Transverse colon (tissue), 4 donors: ENCODE results near the gene RAPGEF2. TPM values are rescaled to one million over a fixed set of nuclear protein-coding genes. Genes with fewer than 3 reads are reported as not detected.

ENCODE experiments used
- DNase-seq: peaks from one replicate; pipeline ENCODE4 v3.0.0-alpha.2; 2019
- H3K27ac ChIP-seq, 4 donors: fragments of 200-600 bp; sonication (generic); 2 replicates each; pipeline ENCODE4 v1.5.1; 2016 to 2018; ENCODE audit warnings: inconsistent platforms in 4 of 4
- H3K27me3 ChIP-seq: fragments of 200-600 bp; sonication (generic); 2 replicates; pipeline ENCODE4 v1.5.1; 2017; ENCODE audit warnings: inconsistent platforms
- H3K36me3 ChIP-seq, 4 donors: fragments of 200-600 bp; sonication (generic); 2 replicates each; pipeline ENCODE4 v1.5.1; 2017 to 2019; ENCODE audit warnings: inconsistent platforms in 4 of 4
- H3K4me1 ChIP-seq, 4 donors: fragments of 200-600 bp; sonication (generic); 2 replicates each; pipeline ENCODE4 v1.5.1; 2017 to 2020; ENCODE audit warnings: inconsistent platforms in 4 of 4
- H3K4me3 ChIP-seq, 4 donors: fragments of 200-600 bp; sonication (generic); 1 replicate in 1 of 4; 2 replicates in 3 of 4; pipeline versions ENCODE4 v1.5.1 to v1.6.1; 2017 to 2019; ENCODE audit warnings: inconsistent platforms in 4 of 4
- H3K9me3 ChIP-seq, 2 donors: fragments of 200-600 bp; sonication (generic); 2 replicates each; pipeline ENCODE4 v1.5.1; 2017 to 2019; ENCODE audit warnings: inconsistent platforms in 2 of 2
- EP300 ChIP-seq: sonication (generic); formaldehyde crosslinking; IDR thresholded peaks from one replicate; pipeline ENCODE4 v1.6.1; 2017; ENCODE audit warnings: antibody characterized with exemption, low read depth
- POLR2A ChIP-seq: fragments of 450-650 bp; IDR thresholded peaks from one replicate; pipeline ENCODE4 v1.6.1; 2016; ENCODE audit warnings: antibody characterized with exemption, mild to moderate bottlenecking, moderate library complexity
- POLR2AphosphoS5 ChIP-seq, 3 donors: sonication (generic); formaldehyde crosslinking; IDR thresholded peaks; one replicate each; pipeline ENCODE4 v1.6.1; 2016; ENCODE audit warnings: antibody characterized with exemption in 3 of 3
- WGBS, 2 donors: methylation state at CpG; one replicate each; pipeline ENCODE4 v1.1.5; 2018; ENCODE audit warnings: low coverage in 1 of 2; 5-methylcytosine and 5-hydroxymethylcytosine counted together
- in situ Hi-C, 4 donors: fragments of 200-750 bp; cut with MboI; loops; one replicate each; pipeline versions ENCODE4 v1.15.0 to v1.15.1; 2017; ENCODE audit warnings: low sequenced_read_pairs in 3 of 4, low pct_ligation_motif_present in 1 of 4, low pct_unique_long_range_greater_than_20kb in 1 of 4
- intact Hi-C: fragments of 100-400 bp; cut with DNase I; formaldehyde crosslinking; loops from one replicate; pipeline ENCODE4 v1.15.1; 2023; ENCODE audit warnings: low total_unique reads
- total RNA-seq, 4 donors: library from RNA; depleted of rRNA; stranded (reverse); fragments of >200 nt; gene quantifications; one replicate each; pipeline ENCODE4 v1.1.0, GENCODE V29; 2016
- TF ChIP-seq, protein P1 (sequence below), 5 experiments: fragments of 200-600 bp in 3 of 5; fragments of 450-650 bp in 2 of 5; sonication (generic) in 3 of 5; IDR thresholded peaks; 1 replicate in 2 of 5; 2 replicates in 3 of 5; pipeline ENCODE4 v1.5.1; 2016 to 2017; ENCODE audit warnings: antibody characterized with exemption in 5 of 5, inconsistent platforms in 3 of 5, mild to moderate bottlenecking in 2 of 5, moderate library complexity in 1 of 5

Gene RAPGEF2
- total RNA-seq, 4 donors from 2014 or later, result 23.3 to 64.8 (median 49.6) TPM

DNA sequence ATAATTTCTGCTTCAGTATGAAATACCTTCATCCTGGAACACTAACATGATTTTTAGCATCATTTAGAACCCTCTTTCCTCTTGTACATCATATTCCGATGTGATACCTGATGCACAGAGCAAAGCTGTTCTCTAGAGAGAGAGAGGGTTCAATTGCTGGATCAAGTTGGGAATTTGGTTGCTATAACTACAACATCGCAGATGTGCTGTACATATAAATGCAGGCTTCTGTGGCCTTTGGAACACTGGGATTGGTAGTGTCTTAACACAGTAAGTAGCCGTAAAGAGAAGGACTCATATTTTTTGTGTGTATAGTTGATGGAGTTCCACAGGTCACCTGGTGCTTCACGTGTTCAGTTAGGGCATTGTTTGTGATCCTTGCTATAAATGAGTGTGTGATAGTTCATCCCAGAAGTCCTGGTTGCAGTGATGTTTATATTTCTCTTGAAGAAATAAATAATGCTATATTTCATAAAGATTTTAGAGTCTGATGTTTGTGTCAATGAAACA is 119.2 kb downstream of the RAPGEF2 start:
- H3K36me3 ChIP-seq, result no peaks in the 10 kb centered on the region
- peaks cover 0 to 23% (median 7%) of the 10 kb centered on the region in 4 donors for H3K4me1 ChIP-seq
- 59 to 71% methylated on average over 3 to 4 of the region's 4 CpGs for WGBS, 2 donors
- no peak overlapping the region for H3K4me3 ChIP-seq
- in situ Hi-C loops, result no loop called here
- TF ChIP-seq POLR2AphosphoS5 (IDR thresholded peaks at IDR 0.05), result no peak
- H3K9me3 ChIP-seq, result no peaks in the 10 kb centered on the region
- H3K27me3 ChIP-seq, result no peaks in the 10 kb centered on the region
- intact Hi-C loops, result no loop called here
- H3K27ac ChIP-seq, result no peak overlapping the region
- no peak for DNase-seq

DNA sequence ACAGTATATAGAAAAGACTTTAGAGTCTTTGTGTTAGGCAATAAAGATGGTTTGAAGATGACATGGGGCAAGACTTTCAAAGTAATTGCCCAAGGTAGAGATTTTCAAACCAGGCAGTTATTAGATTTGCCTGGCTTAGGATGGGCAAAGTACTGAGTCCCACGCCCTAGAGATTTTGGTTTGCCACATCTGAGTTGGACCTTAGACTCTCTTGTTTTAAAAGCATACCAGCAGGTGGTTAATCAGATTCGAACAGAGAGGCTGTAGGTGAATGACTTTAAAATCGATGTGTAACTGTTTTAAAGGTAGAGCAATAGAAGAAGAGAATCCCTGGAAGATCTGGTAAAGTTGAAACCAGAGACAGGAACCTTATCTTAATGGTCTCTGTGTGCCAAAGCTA is 121.5 kb downstream of the RAPGEF2 start:
- Histone ChIP-seq H3K9me3 (no peaks in the 10 kb centered on the region), H3K4me3 (no peak overlapping the region), H3K36me3 (no peaks in the 10 kb centered on the region), H3K27ac (no peak overlapping the region), H3K4me1 (peaks cover 0 to 43% (median 17%) of the 10 kb centered on the region in 4 donors), H3K27me3 (no peaks in the 10 kb centered on the region)
- TF ChIP-seq POLR2A, result no peak
- TF ChIP-seq EP300, result no peak
- no peak for TF ChIP-seq POLR2AphosphoS5 (IDR thresholded peaks at IDR 0.05)
- TF ChIP-seq, protein P1, sequence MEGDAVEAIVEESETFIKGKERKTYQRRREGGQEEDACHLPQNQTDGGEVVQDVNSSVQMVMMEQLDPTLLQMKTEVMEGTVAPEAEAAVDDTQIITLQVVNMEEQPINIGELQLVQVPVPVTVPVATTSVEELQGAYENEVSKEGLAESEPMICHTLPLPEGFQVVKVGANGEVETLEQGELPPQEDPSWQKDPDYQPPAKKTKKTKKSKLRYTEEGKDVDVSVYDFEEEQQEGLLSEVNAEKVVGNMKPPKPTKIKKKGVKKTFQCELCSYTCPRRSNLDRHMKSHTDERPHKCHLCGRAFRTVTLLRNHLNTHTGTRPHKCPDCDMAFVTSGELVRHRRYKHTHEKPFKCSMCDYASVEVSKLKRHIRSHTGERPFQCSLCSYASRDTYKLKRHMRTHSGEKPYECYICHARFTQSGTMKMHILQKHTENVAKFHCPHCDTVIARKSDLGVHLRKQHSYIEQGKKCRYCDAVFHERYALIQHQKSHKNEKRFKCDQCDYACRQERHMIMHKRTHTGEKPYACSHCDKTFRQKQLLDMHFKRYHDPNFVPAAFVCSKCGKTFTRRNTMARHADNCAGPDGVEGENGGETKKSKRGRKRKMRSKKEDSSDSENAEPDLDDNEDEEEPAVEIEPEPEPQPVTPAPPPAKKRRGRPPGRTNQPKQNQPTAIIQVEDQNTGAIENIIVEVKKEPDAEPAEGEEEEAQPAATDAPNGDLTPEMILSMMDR (IDR thresholded peaks at IDR 0.05), result no peak
- intact Hi-C loops (no loop called here), in situ Hi-C loops (no loop called here)
- 63 to 72% methylated on average over 3 of the region's 3 CpGs for WGBS, 2 donors
- no peak for DNase-seq

DNA sequence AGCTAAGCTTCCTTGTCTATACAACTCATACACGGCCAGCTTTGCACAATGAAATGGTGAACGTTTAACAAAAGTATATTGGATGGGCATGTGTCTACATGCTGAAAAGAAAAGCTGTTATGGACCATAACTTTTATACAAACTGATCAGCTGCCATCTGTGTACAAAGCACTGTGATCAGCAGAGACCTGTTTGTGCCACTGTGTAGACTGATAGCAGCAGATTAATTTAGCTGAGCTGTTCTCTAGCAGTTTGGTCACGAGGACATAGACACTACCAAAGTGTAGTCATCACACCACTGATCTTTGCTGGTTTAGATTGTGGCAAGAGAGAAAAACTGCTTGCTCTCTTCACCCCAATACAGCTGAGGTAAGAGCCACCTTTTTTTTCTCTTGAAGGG is 124.5 kb downstream of the RAPGEF2 start:
- in situ Hi-C loops, result no loop called here
- no peak overlapping the region for H3K4me3 ChIP-seq
- WGBS, 2 donors, result 67 to 84% methylated on average over 2 to 3 of the region's 3 CpGs

DNA sequence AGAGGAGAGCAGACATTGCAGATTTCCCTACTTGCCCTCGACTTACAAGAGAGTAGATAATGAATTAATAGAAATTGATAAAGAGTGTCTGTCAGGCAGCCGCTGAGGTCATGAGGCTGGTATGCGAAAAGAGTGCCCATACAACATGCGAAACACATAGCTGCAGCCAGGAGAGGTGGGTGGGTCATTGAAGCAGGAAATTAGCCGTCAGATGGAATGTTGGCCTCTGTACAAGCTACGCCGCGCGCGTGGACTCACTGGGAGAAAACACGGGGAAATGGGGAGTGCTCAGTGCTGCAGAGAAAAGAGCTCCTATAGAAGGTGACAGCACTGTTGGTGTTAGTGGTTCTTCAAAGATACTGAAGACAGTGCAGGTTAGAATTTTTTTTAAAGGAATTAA is 125.1 kb downstream of the RAPGEF2 start:
- intact Hi-C loops (no loop called here), in situ Hi-C loops (no loop called here)
- H3K4me1 ChIP-seq, result peaks cover 0 to 29% (median 13%) of the 10 kb centered on the region in 4 donors
- peak overlapping the region; percentile 38 to 58 (median 39) for H3K27ac ChIP-seq
- no peaks in the 10 kb centered on the region for H3K9me3 ChIP-seq
- peak overlapping the region in 1 of 4 donors; percentile 16 for H3K4me3 ChIP-seq
- WGBS, 2 donors, result 32 to 50% methylated on average over 1 to 11 of the region's 11 CpGs
- H3K36me3 ChIP-seq, result no peaks in the 10 kb centered on the region
- peak; percentile 63 for DNase-seq
- TF ChIP-seq POLR2A (no peak), EP300 (no peak), POLR2AphosphoS5 (IDR thresholded peaks at IDR 0.05) (peak; percentile 43 to 70 (median 56))
- TF ChIP-seq, protein P1 (IDR thresholded peaks at IDR 0.05), result peak in 3 of 5 experiments; percentile 3 to 42 (median 37)
- H3K27me3 ChIP-seq, result no peaks in the 10 kb centered on the region

More for the DNA sequence above, 124.5 kb downstream of the RAPGEF2 start:
- Histone ChIP-seq H3K27me3 (no peaks in the 10 kb centered on the region), H3K27ac (peak overlapping the region; percentile 38 to 58 (median 39)), H3K36me3 (no peaks in the 10 kb centered on the region), H3K9me3 (no peaks in the 10 kb centered on the region), H3K4me1 (peaks cover 0 to 34% (median 14%) of the 10 kb centered on the region in 4 donors)
- intact Hi-C loops, result no loop called here
- no peak for DNase-seq
- TF ChIP-seq POLR2A, result no peak
- TF ChIP-seq EP300, result no peak
- TF ChIP-seq, protein P1 (IDR thresholded peaks at IDR 0.05), result no peak
- no peak for TF ChIP-seq POLR2AphosphoS5 (IDR thresholded peaks at IDR 0.05)

DNA sequence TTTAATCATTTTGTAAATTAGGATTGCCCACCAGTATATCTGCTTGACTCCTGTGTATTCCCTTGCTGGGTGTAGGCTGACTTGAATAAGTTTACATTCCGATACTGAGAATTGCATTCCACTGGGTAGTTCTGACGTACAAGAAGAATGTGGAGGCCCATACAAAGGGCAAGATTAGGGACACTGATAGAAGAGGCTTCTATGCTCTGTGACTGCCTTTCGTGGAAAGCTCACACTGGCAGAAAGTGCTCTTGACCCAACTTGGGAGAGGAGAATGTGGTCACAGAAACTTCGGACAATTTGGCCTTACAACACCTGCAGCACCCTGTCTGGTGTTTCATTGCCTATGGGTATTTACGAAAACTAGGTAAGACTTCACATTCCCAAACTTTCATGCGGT is 126.3 kb downstream of the RAPGEF2 start:
- Histone ChIP-seq H3K27ac (peak overlapping the region; percentile 10 to 58 (median 28)), H3K27me3 (no peaks in the 10 kb centered on the region), H3K36me3 (no peaks in the 10 kb centered on the region), H3K9me3 (no peaks in the 10 kb centered on the region), H3K4me3 (no peak overlapping the region), H3K4me1 (peaks cover 0 to 24% (median 13%) of the 10 kb centered on the region in 4 donors)
- no peak for DNase-seq
- intact Hi-C loops (no loop called here), in situ Hi-C loops (no loop called here)
- 52 to 62% methylated on average over 2 to 6 of the region's 6 CpGs for WGBS, 2 donors
- TF ChIP-seq EP300 (no peak), POLR2A (no peak), POLR2AphosphoS5 (IDR thresholded peaks at IDR 0.05) (no peak)
- TF ChIP-seq, protein P1 (IDR thresholded peaks at IDR 0.05), result no peak
